GM21529 (cell line): ENCODE data around the gene PARD3B.

Experiments
- ATAC-seq: cut with Tn5 transposase; IDR thresholded peaks from one replicate; pipeline ENCODE4 v1.9.1; 2021; ENCODE audit not compliant: unreplicated experiment

PARD3B gene

DNA sequence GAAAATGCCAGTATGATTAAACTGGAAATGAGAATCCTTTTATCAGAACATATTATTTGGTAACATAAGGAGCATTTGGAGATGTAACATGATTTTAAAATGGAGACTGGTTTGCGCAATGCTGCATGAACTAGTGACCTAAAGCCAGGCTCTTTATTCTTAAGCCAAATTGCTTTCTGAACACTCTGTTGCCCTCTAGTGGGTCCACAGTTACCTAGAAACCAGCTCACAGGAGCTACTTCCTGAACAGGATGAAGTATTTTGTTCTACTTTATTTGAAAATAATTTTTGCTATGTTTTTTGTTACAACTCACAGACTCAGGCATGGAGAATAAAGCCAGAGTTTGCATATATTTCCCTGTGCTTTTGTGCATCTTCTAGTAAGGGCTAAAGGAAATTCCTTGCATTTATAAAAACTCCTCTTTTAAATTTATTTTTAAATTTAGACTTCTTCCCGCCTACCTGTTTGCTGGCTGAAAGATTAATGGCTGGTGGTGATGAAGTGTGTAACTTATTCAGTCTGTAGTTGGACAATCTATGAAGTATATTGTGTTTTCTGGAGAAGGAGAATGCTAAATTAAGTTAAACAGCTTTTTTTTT lies 146.7 kb downstream of the PARD3B start:
- ATAC-seq, result no peak

DNA sequence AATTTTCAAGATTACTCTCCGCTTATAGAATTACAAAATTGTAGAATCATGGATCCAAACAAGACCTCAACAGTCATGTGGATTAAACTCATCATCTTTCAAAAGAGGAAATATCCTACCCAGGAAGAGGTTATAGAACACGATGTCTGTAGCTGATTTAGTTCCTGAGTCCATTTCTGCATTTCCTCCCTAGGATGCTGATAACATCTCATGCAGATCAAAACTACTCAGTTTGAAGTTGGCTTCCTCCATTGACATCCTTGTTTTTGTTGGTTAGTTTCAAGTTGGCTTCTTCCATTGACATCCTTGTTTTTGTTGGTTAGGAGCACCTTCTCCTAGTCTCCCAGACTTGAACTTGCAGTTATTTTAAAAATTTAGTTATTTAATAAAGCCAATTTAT lies 147.5 kb downstream of the PARD3B start:
- no peak for ATAC-seq

DNA sequence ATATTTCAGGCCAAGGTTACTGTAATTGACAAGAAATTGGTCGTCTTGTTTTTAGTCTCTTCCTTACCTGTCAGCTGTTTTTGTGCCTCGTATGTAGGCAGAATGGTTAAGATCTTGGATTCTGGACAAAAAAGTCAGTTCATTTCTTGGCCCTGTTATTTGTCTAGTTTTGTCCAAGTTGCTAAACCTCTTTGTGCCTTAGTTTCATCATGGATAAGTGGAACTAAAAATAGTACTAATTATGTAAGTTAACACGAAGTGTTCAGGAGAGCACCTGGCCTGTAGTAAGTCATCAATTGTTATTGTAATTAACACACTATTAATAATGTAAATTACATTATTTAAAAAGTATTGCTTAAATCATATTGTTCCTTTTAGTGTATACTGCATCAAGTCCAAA lies 148.0 kb downstream of the PARD3B start:
- no peak for ATAC-seq

DNA sequence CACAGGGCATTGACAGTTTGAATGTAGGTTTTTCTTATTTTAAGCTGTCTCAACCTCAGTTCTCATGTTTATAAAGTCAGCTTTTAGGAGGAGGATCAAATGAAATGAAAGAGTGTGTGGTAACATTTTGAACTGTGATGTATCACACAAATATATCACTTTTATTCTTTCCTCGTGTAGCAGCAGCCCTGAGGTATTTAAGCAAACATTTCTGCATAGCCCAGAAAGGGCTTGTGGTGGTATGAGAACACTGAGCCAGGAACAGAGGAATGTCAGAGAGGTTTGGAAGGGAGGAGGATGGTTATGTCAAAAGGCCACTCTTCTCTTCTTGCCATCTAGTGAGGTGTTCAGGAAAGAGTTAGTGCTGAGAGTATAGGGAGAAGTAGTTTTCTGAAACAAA lies 150.2 kb downstream of the PARD3B start:
- no peak for ATAC-seq

DNA sequence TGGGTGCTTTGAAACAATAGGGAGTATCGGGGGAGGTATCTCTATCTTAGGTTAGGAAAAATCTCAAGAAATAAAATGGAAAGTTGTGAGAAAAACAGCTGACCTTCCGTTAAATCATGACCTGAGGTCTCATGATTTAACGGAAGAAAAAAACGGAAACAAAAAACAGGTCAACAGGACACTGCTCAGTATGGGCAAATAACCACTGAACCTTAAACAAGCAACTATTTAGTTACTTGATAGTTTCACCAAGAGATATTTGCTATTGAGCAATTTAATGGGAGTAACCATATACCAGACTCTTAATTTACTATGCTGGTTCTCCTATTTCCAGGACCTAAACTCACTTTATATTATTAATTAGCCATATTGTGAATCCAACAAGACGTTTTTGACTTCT lies 150.8 kb downstream of the PARD3B start:
- ATAC-seq, result no peak

DNA sequence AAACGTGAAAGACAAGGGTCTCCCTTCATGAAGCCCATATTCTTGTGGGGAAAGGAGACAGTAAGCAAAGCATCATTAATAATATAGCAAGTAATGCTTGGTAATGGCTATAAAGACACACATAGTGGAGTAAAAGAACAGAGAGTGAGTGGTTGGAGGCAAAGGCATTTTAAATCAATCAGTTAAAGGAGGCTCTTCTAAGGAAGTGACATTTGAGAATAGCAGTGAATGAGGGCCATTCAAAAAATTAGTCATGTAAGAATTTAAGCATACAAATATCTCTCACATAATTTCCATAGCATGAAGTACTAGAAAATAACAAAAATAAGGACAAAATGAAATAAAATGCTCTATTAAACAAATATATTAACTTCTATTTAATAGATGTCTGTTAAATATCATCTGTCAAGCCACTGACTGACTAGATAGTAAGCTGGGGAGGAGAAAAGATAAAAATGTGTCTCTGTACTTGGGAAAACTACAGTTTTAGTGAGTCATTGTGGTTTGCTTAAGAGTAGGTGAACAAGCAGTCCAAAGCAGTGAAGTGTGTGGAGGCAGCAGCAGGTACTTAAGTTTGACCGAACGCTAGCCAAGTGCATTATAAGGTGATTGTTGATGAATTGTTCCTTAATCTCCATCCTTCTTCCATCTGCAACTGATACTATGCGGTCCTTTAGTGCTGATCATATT lies 160.1 kb downstream of the PARD3B start:
- ATAC-seq, result no peak

DNA sequence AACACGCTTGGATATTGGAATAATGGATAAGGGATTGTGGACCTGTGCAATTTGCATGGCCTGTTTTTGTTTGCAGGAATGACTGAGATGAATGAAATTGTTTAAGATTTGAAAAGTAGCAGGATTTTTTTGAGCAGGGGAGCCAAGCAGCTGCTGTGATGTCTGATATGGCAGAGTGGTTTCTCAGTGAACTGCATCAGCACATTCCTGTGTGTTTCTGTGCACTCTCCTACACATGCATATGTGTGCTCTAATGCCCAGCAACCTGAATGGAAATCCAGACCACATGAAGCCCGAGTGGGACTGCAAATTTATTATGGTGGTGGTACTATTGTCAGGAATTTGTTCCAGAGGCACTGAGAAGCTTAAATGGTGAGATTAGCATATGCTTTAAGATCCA lies 161.7 kb downstream of the PARD3B start:
- no peak for ATAC-seq

DNA sequence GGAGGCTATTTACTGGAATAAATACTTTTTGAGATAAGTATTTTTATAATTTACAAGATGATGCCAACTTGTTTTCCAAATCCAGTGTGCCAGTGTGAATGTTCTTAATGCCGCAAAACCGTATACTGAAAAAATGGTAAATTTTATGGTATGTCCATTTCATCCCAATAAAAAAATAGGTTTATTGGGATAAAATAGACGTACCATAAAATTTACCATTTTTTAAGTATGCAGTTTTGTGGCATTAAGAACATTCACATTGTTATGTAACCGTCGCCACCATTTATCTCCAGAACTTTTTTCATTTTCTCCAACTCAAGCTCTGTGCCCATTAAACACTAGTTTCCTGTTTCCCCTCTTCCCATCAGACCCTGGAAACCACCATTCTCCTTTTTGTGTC lies 167.9 kb downstream of the PARD3B start:
- ATAC-seq, result no peak

DNA sequence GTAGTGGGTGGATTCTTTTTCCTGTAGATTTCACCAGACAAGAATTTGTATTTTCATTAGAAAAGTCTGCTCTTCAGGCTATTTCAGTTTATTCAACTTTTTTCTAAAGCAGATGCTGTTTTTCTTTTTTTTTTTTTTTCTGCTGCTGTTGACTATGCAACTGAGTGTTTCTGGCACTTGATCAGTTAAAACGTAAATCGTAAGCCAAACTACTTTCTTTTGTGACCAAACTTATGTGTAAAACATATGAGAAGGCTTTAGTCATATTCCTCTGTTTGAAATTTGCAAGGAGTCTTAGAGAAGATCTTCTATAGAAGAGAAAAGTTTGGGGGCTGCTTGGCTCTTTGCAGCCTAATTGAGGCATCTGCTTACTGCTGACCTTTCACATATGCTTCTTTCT lies 170.1 kb downstream of the PARD3B start:
- no peak for ATAC-seq

DNA sequence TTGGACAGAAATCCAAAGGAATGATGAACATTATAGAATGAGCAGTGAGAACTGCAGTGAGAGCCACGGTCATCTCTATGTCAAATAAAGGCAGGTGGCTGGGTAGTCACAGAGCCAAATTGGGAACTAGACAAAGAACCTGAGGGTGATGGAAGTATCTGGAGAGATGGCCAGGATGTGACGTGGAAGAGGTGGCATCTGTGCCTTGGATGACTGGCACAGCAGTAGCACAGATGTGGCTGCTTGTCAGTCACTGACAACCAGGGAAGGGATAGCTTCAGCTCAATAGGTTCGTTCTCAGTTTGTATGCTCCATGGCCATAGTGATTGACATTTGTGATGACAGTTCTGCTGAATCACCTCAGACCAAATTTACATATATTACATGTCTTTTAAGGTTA lies 172.3 kb downstream of the PARD3B start:
- no peak for ATAC-seq

DNA sequence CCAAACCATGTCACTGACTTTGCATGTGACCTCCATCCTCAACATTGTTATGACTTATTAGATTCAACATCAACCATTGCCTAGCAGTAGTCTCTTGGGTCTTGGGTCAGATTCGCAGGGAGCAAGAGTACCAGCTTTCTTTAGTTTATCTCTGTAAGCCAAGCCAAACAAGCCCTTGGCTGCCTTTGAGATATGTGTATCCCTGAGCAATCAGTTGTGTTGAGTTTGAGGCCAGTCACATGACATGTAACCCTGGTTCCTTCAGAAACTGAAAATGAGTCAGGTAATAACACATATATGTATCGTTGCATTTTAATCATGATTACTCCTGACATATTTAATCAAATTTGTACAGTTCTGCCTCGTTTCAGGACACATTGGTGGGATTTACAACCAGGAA lies 173.3 kb downstream of the PARD3B start:
- no peak for ATAC-seq

DNA sequence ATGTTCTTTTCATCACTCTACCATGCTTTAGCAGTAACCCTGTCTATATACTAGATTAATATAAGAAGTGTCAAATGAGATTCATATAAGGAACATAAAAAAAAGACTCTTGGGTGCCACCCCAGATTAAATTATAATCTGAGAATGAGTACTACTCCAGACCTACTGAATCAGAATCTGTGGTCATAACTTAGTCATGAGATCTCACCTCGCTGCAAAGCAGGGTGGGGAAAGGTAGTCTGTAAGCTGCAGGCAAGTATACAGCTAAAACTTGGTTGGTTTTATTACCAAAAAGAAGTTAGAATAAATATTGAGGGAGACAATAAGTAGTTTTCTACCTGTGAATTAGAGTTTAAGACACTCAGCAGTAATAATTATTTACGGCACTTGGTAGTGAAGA lies 175.6 kb downstream of the PARD3B start:
- no peak for ATAC-seq

DNA sequence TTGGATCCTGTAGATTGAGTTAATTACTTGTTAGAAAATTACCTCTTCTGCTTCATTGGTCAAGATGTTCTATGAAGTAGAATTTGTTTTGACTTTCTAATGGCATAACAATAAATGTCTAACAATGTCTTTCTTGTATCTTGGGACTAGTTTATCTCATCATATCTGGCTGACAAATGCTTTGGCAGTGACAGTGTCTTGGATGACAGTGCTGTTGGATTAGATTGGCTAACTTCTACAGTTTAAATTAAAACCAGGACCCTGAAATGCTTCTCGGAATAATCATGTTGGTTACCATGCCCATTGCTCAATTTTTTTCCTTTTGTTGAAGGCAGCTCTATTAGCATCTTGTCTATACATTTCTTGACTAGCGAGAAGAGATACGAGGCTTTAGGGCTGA lies 176.9 kb downstream of the PARD3B start:
- ATAC-seq, result no peak

DNA sequence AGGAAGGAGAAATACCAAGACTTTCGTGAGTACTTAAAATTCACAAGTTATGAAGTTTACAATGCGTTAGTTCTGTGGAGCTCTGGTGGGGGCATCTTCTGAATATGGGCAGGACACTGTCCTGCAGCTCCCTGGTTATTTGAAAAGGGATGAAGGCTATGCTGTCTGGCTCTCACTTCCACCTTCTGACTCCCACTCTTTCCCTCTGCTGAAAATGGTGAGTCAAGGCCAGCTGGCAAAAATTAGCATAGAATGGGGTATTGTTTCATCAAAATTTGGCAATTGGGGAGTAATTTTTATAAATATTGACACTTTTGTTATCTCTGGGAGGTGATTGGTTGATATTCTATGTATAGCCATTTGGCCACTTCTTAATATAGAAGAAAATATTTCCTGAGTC lies 177.4 kb downstream of the PARD3B start:
- no peak for ATAC-seq

DNA sequence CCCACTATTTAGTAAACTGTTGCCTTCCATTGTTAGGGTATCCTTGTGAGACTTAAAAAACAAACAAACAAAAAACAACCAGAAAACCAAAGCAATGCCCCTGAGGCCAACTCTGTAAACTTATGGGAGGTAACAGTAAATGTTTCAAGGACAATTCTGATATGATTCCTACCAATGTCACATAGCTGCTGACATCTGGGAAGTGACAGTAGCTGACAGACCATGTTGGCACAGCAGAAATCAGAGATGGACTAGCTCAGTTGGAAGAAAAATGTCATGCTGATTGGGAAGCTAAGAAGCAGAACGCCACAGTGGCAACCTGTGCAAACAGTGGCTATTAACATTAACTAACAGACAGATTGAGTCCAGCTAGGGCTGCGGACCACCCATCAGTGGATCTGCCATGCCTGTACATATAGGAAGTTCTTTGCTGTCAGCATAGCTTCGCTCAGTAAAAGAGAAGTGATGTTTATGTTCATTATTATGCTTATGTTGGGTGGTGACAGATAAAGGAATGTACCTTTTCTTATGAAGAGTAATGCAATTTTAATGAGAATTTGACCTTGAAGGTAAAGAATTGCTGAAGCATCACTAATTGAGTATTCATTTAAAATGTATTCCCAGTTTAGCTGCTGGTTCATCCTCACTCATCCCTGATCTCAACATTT lies 180.6 kb downstream of the PARD3B start:
- ATAC-seq, result no peak

DNA sequence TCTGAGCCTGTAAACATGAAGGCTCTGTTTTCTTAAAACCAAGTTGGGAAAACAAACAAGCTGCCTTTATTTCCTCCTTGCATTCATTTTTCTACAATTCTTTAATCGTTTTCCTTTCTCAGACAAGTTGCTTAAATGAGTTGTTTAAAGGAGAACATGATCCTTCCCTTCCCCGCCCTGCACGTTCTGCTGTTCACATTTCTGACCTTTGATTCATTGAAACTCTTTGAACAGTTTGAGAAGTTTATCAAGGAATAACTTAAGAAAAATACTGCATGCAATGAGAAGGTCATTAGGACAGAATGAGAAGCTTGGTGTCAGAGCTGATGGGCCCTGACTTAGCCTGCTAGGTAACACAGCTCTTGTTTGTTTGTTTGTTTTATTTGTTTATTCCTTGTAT lies 181.6 kb downstream of the PARD3B start:
- no peak for ATAC-seq

DNA sequence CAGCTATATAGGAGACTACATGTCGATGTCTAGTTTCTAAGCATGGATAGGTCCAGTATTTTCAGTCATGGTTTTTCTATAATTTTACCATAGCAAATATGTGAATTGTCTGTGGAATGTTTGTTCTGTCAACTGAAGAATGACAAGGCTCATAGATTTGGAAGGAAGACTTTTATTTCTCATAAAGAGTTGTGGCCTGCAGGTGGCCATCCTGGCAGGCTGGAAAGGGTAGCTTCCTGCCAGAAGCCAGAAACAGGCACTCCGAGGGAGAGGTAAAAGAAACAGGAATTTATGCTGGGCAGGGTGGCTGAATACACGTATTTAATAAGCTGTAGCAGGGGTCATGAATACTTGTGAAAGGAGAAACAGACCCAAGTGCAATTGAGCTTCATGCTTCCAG lies 182.1 kb downstream of the PARD3B start:
- no peak for ATAC-seq

DNA sequence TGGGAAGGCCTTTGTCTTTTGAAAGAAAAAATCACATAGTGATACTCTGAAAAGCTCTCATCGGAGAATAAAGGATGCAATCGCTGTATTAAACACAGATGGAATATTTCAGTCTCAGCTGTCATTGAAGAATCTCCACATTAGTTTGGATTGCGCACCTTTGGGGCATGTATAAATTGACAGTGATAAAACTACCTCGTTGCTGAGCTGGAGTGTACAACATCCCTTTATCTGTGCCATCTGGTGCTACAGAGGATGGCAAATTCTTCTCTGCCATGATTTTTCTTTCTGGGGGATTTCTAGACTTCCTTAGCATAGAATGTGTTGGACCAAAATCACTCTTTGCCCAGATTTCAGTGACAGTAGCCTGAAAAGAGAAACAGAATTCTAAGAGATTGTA lies 185.3 kb downstream of the PARD3B start:
- no peak for ATAC-seq

DNA sequence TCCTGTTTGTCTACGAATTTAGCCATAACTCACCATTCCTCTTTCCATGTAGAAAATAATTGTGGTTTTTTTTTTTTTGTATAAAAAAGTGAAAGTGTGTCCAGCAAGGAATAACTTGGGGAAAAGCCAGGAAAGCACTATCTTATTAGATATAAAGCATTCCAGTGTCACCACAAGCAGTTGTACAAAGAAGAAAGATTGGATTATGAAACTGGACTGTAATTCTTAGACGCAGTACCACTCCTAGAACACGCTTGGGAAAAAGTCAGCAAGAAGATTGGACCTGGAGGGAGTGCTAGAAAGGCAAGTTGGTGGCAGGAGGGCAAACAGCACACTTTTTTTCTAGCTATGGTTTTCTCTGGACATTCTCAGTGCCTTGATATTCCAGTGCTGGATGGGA lies 186.7 kb downstream of the PARD3B start:
- no peak for ATAC-seq

DNA sequence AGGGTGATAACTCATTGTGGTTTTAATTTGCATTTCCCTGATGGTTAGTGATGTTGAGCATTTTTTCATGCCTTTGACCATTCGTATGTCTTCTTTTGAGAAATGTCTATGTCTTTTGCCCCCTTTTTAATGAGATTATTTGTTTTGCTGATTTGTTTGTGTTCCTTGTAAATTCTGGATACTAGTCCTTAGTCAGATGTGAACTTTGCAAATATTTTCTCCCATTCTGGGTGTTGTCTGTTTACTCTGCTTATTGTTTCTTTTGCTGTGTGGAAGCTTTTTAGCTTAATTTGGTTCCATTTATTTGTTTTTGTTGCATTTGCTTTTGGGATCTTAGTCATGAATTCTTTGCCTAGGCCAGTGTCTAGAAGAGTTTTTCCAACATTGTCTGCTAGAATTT lies 192.0 kb downstream of the PARD3B start:
- ATAC-seq, result no peak

DNA sequence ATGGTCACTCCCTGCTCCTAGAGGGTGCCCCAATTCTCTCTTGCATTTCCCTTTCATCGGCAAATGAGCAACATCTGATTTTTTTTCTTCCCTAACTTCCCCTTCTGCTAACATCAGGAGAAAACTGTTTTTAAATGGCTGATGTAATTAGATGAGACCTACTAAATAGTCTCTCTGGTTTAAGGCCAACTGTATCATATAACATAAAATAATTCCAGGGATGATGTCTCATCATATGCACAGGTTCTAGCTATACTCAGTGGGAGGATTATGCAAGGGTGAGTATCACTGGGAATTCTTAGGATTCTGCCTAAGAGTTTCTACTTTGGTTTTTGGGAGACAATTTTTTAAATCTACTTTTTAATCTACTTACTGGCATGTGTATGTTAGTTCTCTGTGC lies 193.4 kb downstream of the PARD3B start:
- ATAC-seq, result no peak

DNA sequence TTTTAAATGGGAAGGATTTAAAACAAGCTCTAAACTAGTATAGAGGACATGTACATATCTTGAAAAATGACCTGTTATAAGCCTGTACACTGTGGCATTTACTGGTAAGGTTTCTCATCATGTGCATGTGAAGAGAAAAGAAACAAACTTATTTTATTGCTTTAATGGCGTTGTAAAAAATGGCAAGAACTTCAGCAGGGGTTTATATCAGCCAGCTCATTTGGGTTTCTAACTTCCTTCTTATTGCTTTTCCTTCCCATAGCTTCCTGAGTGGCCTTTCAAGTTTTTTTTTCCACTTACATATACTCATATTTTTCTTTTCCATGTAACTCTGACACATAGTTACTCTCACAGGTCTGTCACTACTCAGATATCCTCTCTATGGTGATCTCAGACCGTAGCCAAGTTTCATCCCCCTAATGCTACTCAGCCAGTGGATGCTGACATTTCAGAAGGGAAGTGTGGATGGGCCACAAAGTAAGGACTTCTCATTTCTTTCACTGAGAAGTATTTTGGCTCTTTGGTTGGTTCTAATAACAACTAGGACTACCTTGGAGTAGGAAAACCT lies 198.2 kb downstream of the PARD3B start:
- ATAC-seq, result no peak
